DMS153 treated with DMSO at 0.1 percent for 48 hours (cell line): ENCODE results near the gene ABHD4.
A peak's percentile ranks its signal among the peaks of the same experiment; 100 is the strongest.
"Not testable (repeated sequence)": the region's sequence is repeated elsewhere in the genome, so short reads cannot be mapped to it uniquely, and the experiment has no call there.

Source experiments
- DNase-seq: peaks from one replicate; lab custom pipeline; 2025; ENCODE audit not compliant: unreplicated experiment; lab: John Stamatoyannopoulos, UW

The ABHD4 gene

DNA sequence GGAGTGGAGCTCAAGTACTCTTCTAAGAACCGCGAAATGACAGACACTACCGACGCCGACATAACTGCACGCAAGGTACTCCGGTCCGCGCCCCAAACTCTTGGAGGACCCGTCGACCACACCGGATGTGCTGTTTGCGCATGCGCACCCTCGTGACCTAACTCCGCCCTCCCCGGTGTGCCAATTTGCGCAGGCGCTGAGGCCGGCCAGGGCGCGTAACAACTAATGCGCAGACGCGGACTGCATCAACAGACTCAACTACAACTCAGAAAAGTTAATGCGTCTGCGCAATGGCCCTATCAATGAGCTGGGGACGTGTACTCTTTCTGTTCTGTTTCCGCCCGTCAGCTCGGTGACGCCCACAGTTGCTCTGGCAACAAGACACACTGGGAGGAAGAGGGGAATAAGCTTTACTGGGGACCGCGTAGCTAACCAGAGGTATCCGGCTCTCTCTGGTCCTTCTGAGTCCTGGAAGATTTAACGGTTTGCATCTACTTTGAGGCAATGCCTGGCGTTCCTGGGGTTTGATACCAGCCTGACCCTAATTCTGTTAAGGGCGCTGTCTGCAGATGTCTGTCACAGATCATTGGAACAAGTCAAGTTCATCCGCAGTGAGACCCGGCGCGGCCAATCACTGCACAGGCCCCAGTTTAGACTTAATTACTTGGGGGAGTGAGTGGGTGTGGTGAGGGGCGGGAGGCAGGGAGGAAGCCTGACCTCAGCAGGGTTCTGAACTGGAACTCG lies 8.8 kb upstream of the ABHD4 start, which contains the start of gene DAD1:
TSS of gene DAD1 (minus strand) at position 129 of the 744 bp plus-strand sequence. CDS start at position 62, 67 bp downstream.
- peak; percentile 98 for DNase-seq

DNA sequence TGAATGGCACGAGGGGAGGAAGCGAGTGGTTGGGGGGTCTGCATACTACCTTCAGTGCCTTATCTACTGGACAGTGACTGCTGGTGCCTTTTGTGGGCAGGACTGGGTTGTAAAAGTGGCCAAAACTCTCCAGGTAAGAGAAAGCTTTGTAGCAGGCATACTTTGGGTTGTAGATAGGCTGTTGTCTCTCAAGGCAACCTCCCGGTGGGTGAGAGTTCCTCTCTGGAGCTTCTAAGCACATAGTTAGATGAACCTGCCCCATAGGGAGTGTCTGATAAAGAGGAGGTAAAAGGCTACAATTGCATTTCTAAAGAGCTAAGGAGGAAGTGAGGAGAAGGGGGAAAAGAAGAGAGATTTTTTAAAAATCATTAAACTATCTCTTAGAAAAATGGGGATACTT lies 4.9 kb upstream of the ABHD4 start:
- no peak for DNase-seq

DNA sequence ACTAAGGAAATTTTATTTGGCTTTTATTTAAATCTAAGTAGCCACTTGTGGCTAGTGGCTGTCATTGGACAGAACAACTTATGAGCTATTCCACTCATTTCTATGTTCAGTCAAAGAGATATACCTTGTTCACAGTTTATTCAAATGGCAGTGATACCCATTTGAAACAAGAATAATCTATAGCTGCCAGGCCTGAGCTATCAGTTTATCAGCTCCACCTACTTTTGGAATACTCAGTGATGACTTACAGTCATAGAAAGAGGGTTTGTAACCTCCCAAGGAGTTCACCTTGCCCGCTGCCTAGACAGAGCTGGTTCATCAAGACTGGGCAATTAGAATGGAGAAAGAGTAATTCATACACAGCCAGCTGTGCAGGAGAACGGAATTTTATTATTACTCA lies 4.5 kb upstream of the ABHD4 start:
- DNase-seq, result no peak

DNA sequence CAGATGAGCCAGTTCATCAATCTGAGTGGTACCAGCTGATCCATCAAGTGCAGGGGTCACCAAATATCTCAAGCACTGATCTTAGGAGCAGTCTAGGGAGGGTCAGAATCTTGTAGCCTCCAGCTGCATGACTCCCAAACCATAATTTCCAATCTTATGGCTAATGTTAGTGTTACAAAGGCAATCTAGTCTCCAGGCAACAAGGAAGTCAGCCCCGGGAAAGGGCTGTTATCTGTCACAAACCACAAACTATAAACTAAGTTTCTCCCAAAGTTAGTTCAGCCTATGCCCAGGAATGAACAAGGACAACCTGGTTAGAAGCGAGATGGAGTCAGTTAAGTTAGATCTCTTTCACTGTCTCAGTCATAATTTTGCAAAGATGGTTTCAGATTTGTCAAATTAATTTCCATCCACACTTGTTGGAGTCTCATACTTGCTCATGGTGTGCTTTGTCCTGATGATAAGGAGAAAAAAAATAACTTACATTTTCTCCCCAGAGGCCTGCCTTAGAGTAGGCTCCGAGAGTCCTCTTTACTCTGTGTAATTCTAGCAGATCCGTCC lies 3.9 kb upstream of the ABHD4 start:
- DNase-seq, result no peak

DNA sequence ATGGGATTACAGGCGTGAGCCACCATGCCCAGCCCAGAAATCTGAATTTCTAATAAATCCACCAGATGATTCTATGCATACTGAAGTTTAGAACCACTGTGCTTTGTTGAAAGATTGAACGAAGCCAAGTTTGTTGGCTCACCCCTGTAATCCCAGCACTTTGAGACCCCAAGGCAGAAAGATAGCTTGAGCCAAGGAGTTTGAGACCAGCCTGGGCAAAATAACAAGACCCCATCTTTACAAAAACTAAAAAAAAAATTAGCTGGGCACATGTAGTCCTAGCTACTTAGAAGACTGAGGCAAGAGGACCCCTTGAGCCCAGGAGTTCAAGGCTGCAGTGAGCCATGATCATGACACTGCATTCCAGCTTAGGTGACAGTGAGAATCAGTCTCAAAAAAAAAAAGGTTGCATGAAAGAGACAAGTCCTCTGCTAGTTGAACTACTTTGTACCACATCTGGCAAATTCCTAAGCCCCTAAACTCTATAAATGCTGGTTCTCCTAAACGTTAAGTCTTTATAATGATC lies 1.7 kb upstream of the ABHD4 start:
- DNase-seq, result no peak

DNA sequence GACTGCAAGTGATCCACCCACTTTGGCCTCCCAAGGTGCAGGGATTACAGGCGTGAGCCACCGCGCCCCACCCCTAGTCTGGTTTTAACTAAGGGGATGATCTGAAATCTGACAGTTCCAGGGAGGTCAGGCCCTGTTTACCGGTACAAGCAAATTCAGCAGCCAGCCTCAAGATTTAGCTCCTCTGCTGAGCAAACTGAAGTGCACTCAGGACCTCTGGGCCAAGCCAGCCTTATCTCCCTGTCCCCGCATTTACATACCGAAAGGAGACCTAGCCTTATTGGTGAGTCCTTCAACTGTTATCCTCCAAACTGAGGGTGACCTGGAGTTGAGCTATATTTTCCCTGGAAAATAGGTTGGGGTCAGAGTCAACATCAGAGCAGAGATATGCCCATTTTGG lies 835 bp upstream of the ABHD4 start:
- DNase-seq, result no peak

DNA sequence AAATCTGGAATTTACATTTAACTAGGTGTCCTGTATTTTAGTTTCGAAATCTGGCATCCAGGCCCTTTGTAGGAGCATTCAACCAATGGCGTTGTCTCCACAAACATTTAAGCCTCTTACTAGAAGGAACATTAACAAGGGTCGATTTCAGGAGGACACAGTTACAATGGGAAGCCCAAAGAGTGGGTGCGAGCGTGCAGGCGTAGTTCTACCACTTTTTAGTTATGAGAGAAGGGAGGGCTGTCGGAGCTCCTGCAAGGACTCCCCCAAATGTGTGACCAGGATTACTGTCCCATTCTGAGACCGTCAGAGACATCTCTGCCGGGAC lies 365 bp upstream of the ABHD4 start:
- DNase-seq, result no peak

DNA sequence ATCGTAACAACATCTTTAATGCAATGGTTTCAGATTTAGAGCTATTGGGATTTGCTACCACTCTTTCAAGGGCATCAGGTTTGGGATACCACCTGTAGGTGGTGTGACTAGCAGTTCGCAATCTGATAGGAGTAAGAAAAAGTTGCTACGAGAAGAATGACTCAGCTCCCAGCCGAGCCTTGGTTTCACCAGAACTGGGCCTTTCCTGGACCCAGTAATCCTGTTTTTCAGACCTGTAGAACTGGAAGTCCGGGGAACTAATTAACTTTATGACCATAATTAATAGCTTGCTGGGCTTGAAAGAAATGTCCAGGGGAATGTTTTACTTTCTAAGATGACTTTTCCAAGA lies 770 bp downstream of the ABHD4 start:
- DNase-seq, result no peak

DNA sequence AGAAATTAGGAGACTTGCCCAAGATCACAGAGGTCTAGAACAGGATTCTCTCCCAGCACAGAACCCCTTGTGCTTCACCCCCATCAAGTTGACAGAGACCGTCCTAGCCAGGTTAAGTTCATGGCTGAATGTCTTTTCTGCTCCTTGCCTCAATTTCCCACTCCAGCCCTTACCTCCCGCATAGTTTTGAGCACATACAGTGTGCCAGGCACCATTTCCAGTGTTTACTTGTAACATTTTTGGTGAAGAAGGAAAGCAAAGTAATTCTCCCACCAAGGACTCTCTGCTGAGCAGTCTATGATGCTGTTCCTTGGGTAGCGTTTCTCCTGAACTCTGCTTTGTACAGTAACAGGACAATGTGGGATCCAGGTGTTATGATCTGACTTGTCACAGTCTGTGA lies 1.2 kb downstream of the ABHD4 start:
- DNase-seq, result no peak

DNA sequence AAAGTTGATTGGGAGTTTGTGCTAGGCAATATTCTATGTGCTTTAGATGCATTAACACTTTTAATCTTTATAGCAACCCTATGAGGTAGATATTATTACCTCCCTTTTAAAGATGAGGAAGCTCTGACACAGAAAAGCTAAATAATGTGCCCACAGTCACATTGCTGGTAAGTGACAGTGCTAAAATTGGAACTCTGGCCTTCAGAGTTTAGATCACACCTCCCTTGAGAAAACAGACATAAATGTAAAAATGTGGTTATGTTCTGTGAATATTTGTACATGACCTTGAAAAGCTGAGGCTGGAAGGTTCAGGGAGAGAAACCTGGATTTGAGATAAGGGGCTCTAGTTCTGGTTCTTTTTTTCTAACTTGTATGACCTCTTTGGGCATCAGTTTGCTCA lies 1.9 kb downstream of the ABHD4 start:
- no peak for DNase-seq

DNA sequence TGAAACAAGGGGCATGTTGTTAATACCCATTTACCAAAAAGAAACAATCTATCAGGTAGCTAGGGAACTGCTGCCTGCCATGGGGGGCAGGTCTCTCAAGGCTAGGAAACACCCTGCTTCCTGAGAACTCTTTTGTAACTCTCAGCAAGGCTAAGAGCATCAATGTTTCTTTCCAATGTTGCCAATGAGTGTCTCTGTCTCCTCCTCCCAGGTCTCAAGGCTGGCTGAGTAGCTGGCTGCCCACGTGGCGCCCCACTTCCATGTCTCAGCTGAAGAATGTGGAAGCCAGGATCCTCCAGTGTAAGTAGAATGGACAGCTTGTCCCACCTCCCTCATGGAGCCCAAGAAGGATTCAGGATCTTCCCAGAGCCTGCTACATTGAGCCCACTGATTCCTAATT lies 3.4 kb downstream of the ABHD4 start:
- DNase-seq, result no peak

DNA sequence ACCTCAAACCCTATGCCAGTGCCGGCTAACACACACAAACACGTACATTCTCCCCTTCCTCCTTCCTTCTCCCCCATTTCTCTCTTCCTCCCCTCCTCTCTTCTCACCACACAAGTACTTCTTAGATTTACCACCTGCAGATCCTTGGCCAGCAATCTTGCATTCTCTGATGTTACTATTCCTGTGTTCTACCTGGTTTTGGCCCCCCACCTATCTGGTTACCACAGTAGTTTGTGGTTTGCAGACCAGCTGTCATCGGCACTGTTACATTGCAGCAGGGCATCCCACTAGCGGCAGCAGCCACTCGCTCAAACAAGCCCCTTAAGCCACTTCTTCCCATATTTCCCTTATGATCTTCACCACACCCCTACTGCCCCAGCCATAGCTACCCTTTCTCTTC lies 3.9 kb downstream of the ABHD4 start:
- no peak for DNase-seq

DNA sequence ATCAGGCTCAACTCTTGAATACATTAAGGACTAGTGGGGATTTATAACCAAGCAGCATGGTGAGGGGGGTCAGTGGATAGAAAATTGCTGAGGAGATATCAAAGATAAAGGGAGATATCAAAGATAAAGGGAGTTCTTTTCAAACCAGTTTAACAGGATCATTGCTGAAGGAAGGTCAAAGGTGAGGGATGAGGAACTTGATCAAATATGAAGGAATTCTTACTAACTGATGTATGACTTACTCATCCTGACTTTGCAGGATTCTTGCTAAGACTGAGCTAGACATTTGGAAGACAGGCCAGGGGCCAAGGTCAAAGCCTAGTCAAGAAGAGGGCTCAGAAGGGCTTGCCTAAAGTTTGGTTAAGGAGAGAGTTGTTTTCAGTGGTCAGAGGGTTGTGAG lies 4.8 kb downstream of the ABHD4 start:
- DNase-seq, result no peak

DNA sequence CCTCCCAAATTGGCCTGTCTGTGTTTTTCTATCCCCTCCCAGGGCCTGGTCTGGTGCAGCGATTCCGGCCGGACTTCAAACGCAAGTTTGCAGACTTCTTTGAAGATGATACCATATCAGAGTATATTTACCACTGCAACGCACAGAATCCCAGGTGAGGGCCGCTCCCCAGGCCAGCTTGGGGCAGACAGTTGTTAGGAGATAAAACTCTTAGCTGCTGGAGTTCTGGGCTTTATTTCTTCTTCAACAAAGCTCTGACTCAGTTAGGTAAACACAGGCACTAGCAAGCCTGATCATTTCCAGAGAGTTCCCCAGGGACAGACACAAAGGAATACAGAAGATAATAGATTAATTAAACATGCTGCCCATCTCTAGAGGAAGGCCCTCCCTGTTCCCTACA lies 8.3 kb downstream of the ABHD4 start:
- DNase-seq, result no peak

DNA sequence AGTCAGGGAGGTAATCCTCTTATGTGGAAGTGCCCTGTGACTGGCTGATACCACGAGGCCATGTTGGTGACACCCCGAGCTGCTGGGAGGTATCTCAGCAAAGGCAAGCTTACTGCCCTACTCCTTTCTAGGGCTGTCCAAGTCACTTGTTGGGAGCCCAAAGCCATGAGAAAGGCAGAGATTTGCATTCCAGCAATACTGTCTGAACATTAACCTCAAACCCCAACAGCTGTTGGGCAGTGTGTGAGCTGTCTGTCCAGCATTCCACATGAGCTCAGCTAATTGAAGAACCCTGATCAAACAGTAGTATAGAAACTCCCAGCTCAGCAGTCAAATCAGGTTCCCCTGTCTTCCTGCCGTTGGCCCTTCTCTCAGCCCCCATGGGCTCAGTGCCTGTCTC lies 9.2 kb downstream of the ABHD4 start:
- DNase-seq, result no peak

DNA sequence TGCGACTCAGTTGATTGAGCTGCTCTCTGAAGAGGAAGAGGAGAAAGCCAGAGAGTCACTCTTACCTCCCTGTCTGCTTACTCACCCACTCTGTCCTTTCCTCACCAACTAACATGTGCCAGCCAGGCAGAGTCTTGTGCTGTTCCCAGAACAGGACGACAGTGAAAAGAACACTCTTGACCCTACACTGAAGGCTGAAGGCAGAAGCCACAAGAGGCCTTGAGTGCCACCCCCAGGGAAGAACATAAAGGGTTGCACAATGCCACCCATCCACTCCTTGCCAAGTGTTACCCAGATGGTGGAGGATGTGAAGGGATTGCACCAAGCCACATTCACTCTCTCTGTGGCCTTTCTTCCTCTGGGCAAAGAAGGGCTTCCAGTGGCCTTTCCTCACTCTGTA lies 12.8 kb downstream of the ABHD4 start:
- no peak for DNase-seq

DNA sequence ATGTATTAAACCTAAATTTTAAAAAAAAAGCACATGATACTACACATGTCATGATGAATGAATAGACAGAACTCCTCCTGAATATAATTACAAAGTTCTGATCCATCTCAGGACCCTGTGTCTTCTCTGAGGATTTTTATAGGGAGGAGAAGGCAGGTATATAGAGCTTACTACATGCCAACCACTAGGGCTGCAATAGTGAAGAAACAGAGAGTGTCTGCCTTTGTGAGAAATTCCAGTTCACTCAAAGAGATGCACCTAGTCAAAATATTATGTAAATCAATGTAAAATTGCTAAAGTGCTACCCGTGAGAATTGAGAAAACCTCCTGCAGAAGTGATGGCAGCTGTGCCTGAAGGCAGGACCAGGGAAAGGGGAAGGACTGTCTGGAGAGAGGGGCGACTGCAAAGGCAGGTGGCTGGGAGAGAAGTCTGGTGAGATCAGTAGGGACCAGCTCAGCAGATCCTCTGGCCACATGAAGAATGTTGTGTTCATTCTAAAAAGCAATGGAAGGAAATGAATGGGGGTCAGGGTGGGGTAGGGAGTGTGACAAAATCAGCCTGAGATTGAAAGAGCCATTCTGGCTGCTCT lies 15.1 kb downstream of the ABHD4 start:
- no peak for DNase-seq

DNA sequence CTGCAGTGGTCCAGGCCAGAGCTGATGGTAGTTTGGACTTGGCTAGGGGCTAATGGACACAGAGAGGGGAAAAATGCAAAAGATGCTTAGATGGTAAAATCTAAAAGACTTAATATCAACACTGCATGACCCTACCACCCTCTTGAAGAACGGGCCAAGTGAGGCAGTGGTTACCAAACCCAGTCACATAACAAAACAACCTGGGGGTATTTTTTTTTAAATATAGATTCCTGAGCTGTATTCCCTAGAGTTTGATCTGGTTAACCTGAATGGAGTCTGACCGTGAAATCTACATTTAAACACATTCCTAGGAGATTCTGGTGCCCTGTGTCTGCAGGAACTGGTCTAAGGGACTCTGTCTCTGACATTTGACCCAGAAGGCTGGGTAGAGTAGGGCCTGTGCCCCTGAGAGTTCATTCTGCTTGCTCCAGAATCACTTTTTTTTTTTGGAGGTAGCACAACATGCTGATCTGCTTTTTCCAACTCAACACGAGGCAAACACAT lies 15.7 kb downstream of the ABHD4 start:
- no peak for DNase-seq

DNA sequence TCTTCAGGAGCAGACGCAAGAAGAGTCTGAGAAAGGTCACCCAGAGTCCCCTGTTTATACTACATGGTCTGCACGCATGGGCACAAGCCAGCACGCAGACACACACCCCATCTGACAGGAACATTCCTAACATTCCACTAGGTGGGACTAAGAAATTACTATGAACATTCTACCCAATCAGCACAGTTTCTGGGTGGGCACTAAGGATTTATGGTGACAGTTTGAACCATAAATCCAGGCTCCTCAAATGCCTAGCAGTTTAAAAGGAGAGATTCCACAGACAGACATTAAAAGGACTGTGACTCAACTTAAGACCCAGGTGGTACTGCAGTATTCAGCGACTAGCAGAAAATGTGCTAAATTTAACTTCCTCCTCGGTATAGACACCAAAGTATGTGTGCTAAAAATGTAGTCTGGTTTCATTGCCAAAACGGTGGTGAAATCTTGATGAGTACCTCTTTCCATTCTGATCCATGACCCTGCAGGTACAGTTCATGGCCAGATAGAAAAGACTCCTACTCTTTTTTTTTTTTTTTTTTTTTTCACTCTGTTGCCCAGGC lies 16.2 kb downstream of the ABHD4 start:
- DNase-seq, result no peak

DNA sequence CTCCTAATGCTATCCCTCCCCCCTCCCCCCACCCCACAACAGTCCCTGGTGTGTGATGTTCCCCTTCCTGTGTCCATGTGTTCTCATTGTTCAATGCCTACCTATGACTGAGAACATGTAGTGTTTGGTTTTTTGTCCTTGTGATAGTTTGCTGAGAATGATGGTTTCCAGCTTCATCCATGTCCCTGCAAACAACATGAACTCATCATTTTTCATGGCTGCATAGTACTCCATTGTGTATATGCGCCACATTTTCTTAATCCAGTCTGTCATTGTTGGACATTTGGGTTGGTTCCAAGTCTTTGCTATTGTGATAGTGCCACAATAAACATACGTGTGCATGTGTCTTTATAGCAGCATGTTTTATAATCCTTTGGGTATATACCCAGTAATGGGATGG lies 17.7 kb downstream of the ABHD4 start:
- not testable (repeated sequence) for DNase-seq

DNA sequence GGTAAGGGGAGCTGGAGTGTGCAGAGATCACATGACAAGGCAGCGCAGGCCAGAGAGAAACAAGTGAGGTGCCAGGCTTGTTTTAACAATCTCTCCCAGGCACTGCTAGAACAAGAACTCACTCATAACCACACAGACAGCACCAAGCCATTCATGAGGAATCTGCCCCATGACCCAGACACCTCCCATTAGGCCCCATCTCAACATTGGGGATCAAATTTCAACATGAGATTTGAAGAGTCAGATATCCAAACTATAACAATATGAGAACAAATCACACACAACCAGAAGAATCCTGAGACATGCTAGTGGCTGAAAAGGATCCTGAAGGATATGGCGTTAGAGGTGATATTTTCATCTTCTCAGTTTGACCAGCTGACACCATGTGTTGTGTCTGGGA lies 24.2 kb downstream of the ABHD4 start:
- DNase-seq, result no peak

DNA sequence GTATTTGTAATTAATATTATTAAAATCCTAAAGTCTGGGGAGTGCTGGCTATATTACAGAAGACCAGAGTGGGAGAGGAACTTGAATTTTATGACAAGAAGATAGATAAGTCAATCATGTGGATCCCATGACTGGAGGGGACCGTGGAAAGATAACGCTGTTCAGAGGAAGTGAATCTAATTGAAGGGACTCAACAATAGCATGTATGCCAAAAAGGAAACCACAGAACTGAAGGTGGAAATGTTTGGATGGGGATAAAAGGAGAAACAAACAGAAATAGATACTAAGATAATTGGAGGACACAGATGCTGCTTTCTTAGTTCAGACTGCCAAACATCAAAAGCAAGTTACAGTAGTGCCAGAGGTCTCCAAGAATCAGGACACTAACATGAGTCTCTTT lies 24.9 kb downstream of the ABHD4 start:
- DNase-seq, result no peak
